Iris pigment epithelial cell (primary cell): ENCODE results near the gene SPEM1.
A peak's percentile ranks its signal among the peaks of the same experiment; 100 is the strongest.

Experiments used
- DNase-seq: peaks from one replicate; pipeline ENCODE4 v3.0.0-alpha.2; 2011; ENCODE audit warnings: low read depth

SPEM1 gene

DNA sequence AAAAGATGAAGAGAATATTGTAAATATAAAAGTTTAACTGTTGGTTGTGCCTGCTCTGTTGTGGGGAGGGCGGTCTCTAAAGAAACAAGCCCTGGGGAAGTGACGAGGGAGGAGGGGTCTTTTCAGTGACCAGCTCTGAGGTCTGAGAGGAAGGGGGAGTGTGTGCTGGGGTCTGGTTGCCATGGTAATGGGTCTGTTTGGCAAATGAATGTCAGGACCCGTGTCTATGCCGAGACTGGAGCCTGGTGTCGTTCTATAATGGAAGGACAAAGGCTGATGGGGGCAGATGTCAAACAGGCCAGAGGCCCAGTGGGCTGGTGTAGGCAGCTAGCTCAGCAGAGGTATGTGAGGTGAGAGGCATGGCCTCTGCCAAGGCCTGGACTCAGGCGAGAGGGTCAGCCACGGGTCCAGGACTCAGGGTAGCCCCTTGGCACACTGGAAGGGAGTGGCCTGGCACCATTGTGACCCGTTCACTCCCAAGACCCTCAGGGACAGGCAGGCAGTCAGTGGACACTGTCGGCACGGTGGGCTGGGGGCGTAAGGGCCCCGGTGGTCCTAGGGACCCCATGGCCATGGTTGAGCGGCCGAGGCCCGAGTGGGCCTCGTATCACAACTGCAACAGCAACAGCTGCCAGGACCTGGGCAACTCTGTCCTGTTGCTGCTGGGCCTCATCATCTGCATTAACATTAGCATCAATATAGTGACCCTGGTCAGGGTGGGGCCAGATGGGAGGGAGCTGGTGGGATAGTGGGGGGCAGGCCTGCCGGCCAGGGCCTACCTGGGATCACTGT, at the start of gene SPEM1:
Gene SPEM1, plus strand, starts transcription at position 506 of the 792 bp plus-strand sequence. Its CDS starts 61 bp downstream, at position 567.
- DNase-seq, result no peak

DNA sequence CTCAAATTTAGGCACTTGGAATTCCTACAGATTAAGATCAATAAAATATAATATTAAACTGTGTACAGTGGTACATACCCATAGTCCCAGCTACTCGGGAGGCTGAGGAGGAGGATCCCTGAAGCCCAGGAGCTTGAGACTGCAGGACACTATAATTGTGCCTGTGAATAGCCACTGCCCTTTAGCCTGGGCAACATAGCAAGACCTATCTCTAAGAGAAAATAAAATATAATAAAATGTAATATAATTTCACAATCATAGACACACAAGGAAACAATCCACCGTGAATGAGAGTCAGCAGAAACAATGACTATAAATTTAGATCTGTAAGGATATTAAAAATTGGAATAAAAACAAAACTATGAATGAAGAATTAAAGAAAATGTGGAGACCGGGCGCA, 49.3 kb upstream of the SPEM1 start:
- no peak for DNase-seq

DNA sequence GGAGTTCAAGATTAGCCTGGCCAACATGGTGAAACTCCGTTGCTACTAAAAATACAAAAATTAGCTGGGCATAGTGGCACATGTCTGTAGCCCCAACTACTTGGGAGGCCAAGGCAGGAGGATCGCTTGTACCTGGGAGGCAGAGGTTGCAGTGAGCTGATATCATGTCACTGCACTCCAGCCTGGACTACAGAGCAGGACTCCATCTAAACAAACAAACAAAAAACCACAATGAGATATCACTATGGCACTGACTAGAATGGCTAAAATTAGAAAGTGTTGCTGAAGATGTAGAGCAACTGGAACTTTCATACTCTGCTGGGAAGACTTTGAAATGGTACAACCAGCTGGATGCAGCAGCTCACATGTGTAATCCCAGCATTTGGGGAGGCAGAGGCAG, 45.8 kb upstream of the SPEM1 start:
- no peak for DNase-seq

- no peak for DNase-seq
These were observed 41.0 kb upstream of the SPEM1 start for GRCh38 chr17:7379134-7379533.

DNA sequence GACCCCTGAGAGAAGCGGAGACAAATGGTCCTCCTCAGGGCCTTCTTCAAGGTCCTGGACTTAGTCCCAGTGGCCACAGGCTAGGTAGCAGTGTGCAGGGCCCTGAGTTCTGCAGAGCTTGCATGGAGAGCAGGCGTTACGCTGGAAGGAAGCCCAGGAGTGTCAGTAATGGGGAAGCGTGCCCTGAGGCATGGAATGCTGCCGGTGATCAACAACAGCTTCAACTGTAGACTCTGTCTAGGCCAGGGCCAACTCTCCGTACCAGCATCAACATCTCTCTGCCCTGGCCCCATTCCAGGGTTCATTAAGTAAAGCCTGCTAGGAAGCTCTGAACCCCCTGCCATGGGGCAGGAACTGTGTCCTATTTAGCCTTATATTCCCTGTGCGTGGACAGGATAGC, 39.8 kb upstream of the SPEM1 start:
- DNase-seq, result peak; percentile 35

DNA sequence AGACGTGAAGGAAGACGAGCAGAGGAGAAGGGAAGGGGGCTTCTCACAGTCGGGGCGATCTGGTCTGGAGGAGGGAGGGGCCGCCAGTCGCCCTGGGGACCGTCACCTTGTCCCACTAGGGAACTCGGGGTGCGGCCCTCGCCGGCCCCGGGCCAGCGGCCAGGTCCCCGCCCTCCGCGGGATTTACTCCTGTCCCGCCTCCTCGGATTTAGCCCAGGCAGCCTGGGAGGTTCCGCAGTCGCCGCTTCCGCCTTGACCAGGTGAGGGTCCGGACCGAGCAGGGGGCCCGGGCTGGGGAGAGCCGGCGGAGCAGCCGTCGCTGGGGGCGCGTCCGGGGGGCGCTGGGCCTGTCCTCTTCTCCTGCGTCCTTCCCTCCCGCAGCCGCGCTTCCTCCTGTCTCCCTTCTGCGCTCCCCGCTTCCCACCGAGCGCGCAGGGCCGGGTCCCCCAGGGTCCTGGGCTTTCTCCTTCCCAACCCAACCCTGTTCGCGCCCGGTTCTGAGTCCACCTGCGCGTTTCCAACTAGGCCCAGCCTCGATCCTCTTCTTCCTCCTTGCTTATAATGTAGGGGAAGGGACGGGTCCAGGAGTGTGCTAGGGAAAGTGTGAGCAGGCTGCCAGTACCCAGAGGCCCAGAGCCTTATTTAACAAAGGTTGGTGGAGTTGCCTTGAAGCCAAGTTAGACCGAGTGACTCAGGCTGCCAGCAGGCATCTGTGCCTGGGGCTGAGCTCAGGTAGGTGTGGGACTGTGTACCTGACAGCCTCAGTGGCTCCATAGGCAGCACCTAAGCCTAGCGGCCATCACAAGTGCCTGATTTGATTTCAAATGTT, 39.1 kb upstream of the SPEM1 start, which contains the start of gene TNK1:
Gene TNK1, plus strand, starts transcription at position 235 of the 829 bp plus-strand sequence. CDS start 1,838 bp downstream, outside the sequence.
- DNase-seq, result no peak

GRCh38 chr17:7382901-7383300, 37.2 kb upstream of the SPEM1 start:
- no peak for DNase-seq

- DNase-seq, result no peak
These were observed 36.8 kb upstream of the SPEM1 start for GRCh38 chr17:7383371-7383741.

DNA sequence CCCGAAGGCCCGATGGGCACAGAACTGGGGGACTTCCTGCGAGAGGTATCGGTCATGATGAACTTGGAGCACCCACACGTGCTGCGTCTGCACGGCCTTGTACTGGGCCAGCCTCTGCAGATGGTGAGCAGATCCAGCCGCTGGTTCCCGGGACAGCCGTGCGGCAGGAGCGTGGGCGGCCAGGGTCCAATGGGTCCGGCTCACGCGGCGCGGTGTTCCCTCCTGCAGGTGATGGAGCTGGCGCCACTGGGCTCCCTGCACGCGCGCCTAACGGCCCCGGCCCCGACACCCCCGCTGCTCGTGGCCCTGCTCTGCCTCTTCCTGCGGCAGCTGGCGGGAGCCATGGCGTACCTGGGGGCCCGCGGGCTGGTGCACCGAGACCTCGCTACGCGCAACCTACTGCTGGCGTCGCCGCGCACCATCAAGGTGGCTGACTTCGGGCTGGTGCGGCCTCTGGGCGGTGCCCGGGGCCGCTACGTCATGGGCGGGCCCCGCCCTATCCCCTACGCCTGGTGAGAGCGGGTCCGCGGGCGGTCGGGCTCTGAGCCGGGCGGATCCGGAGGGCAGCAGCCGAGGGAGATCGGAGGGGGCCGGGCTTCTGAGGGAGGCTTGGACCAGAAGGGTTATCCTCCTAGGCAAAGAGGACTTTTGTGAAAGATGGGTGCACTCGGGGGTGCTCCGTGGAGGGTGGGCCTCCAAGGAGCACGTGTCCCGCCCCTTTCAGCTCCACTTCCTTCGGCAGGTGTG, 36.2 kb upstream of the SPEM1 start:
- DNase-seq, result peak; percentile 28

DNA sequence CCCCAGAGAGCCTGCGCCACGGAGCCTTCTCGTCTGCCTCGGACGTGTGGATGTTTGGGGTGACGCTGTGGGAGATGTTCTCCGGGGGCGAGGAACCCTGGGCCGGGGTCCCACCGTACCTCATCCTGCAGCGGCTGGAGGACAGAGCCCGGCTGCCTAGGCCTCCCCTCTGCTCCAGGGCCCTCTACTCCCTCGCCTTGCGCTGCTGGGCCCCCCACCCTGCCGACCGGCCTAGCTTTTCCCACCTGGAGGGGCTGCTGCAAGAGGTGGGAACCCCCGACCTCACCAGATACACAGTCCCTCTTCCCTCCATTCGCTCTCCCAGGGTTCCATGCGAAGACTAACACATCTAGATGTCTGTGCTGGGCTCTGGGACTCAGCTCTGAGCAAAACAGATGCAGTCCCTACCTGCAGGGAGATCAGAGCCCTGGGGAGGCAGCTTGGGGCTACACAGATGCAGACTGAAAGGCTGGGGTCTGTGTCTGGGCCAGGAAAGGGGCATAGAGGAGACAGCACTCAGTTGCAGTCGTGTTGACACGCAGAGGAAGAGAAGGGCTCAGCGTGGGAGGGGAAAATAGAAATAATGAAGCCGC, 35.5 kb upstream of the SPEM1 start:
- DNase-seq, result no peak

DNA sequence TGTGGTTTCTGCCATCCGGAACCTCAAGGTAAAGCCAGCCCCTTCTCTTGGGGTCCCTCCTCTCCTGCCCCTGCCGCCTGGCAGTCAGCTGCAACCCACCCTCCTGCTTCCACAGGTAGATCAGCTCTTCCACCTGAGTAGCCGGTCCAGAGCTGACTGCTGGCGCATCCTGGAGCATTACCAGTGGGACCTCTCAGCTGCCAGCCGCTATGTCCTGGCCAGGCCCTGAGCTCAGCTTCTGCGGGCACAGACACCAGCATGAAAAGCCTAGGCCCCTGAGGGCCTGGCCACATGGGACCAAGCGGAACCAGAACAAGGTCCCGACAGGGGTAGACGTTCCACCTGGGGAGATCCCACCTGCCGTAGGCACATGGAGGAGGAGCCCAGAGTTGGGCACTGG, 31.3 kb upstream of the SPEM1 start:
- DNase-seq, result no peak

- no peak for DNase-seq
These were observed 29.9 kb upstream of the SPEM1 start for GRCh38 chr17:7389924-7390910.

DNA sequence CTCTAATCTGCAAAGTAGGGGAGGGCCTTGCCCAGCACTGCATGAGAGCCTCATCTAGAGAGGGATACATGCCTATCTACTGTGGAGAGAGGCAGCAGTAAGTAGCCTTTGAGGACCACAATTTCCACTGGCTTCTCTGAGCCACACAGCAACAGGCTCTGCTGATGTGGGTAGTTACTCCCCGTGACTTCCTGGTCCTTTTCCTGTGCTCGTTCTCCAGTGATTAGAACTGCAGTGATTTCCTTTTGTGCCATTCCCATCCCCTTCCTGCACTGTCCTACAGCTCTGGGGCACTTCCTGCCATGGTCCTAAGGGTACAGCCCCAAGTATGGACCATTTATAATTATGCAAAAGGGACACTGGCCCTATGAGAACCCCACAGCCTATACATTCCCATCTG, 28.8 kb upstream of the SPEM1 start:
- DNase-seq, result no peak

DNA sequence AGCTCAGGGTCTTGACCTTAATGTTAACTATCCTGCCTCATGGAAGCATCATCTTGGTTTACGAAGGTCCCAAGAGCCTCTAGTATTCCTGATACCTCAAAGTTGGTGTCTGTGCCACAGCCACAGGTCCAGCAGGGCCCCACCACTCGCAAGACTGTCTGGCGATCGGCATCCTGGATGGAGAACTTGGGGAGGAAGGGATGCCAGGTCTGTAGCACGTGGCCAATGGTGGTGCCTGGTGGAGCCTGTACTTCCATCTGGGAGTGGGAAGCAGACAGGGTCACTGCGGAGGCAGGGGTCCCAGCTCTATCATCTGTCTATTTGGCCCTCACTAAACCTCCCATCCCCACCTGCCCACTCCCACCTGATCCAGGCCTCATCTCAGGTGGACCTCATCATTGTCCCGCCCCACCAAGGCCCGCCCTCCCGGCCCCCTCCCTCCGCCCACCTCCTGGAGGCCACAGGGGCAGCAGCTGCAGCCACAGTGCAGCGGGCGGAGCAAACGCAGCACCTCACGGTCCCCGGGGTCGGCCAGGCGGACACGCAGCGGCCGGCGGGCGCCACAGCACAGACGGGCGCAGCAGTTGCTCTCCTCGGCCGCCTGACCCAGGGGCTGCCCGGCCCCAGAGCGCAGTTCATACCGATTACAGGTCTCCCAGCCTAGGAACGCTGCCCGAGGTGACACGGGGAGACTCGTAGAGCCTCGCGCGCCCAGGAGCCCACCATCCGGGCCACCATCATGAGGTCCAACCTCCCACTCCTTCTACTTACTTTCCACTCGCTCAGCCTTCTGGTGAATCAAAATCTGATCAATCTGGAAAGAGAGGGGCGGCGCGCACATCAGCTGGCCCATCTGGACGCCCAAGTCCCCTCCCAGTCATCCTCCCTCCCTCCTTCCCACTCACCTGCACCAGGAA, 27.2 kb upstream of the SPEM1 start:
- no peak for DNase-seq

DNA sequence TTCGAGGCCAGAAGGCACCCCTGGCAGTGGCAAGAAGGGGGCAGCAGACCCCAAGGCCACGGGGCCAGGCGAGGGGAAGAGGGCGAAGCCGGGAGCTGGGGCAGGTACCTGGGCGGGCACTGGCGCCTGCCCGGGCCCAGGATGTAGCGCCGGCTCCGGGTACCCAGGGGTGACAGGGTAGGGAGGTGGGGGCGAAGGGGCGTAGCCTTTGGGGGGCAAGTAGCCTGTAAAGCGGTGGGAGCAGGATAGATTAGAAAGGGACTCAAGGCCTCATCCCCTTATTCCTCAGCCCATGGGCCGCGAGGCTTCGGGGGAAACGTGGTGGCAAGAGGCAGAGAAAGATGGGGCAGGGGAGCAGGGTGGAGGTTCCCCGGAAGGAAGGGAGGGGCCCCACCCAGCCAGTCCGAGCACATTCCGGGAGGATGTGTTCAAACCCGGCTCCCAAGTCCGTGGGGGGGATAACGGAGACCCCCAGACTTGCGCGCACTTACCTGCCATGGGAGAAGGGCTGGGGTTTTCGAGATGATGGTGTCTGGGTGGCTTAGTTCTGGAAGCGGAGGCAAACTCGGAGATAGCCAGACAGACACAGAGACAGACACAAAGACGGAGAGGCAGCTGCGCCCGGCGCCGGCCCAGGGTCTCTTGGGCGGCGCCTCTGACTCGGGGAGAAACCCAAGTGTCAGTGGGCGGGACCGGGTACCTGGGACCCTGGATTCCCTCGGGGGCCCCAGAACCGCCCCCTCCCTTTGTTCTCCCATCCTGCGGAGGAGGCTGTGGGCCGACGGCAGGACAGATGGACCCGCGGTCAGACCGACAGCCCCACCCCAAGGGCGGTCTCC, 26.3 kb upstream of the SPEM1 start:
- DNase-seq, result no peak

- peak; percentile 80 for DNase-seq
These were observed 25.5 kb upstream of the SPEM1 start, which contains the start of gene PLSCR3 for GRCh38 chr17:7394452-7395191. PLSCR3 (minus strand) TSS chr17:7394525; CDS start chr17:7394110, 415 bp downstream.

- DNase-seq, result no peak
These were observed 24.0 kb upstream of the SPEM1 start for GRCh38 chr17:7396147-7396546.

GRCh38 chr17:7398612-7399011, 21.5 kb upstream of the SPEM1 start:
- no peak for DNase-seq
